Measurements from ENCODE around the gene RPIA. TPM values are rescaled to one million over a fixed set of nuclear protein-coding genes. Genes with fewer than 3 reads are reported as not detected.

RPIA gene
- total and polyA plus RNA-seq, 9 of the 15 experiments (the other 6 are each of a cell fraction or from before 2014, with no cell fraction given), result 7.8 to 41.2 (median 25.8) TPM

- no TSS peak for BruUV-seq (replicated peaks)
- Histone ChIP-seq H2AFZ (ENCODE audit: low read depth, low read length) (no peak overlapping the region), H3K27me3 (ENCODE audit: control insufficient read depth in 2 of 2, insufficient read depth in 2 of 2, low read length in 2 of 2) (no peaks in the 10 kb centered on the region), H3K79me2 (ENCODE audit: control insufficient read depth, insufficient read depth, low read length) (peaks cover 10% of the 10 kb centered on the region; the same call in 2 of the 3 replicates), H3K9me3 (replicated peaks; ENCODE audit: control insufficient read depth, insufficient read depth, low read depth, low read length) (no peaks in the 10 kb centered on the region), H3K9me1 (ENCODE audit: control insufficient read depth, insufficient read depth, low read length) (no peaks in the 10 kb centered on the region), H3K4me2 (ENCODE audit: insufficient read depth, low read length) (no peak overlapping the region), H3K4me3 (no peak overlapping the region), H3K36me3 (ENCODE audit: control insufficient read depth, insufficient read depth, low read length) (no peaks in the 10 kb centered on the region), H3K27ac (ENCODE audit: extremely low read depth, low read depth, low read length) (no peak overlapping the region), H3K9ac (ENCODE audit: insufficient read depth in 1 of 2, low read depth in 2 of 2, low read length in 2 of 2) (no peak overlapping the region), H3K4me1 (replicated peaks in 1 of 2; ENCODE audit: control insufficient read depth in 2 of 2, insufficient read depth in 2 of 2, low read length in 2 of 2) (peaks cover 0 to 3% of the 10 kb centered on the region in 2 experiments; a peak in 1 of 5 replicates), H4K20me1 (replicated peaks; ENCODE audit: control insufficient read depth, insufficient read depth, low read length) (no peaks in the 10 kb centered on the region)
- intact Hi-C loops (cut with micrococcal nuclease), result no loop called here
- ATAC-seq (no peak), FAIRE-seq (no peak), DNase-seq (ENCODE audit: extremely low read depth in 1 of 4, low spot score in 3 of 4) (no peak)
- ChIA-PET CTCF (ENCODE audit: low intra/inter-chr PET ratio) (no interaction called here), POLR2A (interaction anchor here (1.5 kb wide), 1 partner anchor 12 kb away, joined by 3 read pairs; no protein-coding TSS in a partner anchor)
- TF ChIP-seq RUNX1 (IDR thresholded peaks at IDR 0.05; ENCODE audit: low read depth) (no peak), TCFL5 (CRISPR knock-in tag; conservative IDR thresholded peaks at IDR 0.05) (no peak), ZNF668 (CRISPR knock-in tag; IDR thresholded peaks at IDR 0.05) (no peak), ADNP (tag; IDR thresholded peaks at IDR 0.05) (no peak), MCM2 (IDR thresholded peaks at IDR 0.05; ENCODE audit: low read depth) (no peak), XRCC4 (IDR thresholded peaks at IDR 0.05; ENCODE audit: extremely low read depth, insufficient read depth, insufficient read length) (no peak)
- in situ Hi-C loops (cut with MboI), result no loop called here
Measured at GRCh38 chr2:88720399-88720798, 28.9 kb downstream of the RPIA start.

DNA sequence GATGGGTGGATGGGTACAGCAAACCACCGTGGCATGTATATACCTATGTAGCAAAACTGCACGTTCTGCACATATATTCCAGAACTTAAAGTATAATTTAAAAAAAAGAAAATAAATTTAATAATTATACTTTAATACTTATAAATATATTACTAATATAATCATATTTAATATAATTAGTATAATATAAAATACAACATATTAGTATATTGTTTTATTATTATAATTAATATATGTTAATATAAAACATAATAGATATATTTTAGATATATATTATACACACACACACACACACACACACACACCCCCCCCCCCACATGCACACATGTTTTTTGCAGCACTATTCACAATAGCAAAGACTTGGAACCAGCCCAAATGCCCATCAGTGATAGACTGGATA lies 29.8 kb downstream of the RPIA start:
- peaks cover 6% of the 10 kb centered on the region; the same call in 2 of the 3 replicates for H3K79me2 ChIP-seq (ENCODE audit: control insufficient read depth, insufficient read depth, low read length)
- no peaks in the 10 kb centered on the region for H3K9me3 ChIP-seq (replicated peaks; ENCODE audit: control insufficient read depth, insufficient read depth, low read depth, low read length)
- H4K20me1 ChIP-seq (replicated peaks; ENCODE audit: control insufficient read depth, insufficient read depth, low read length), result no peaks in the 10 kb centered on the region
- in situ Hi-C loops (cut with MboI) (no loop called here), intact Hi-C loops (cut with micrococcal nuclease) (no loop called here)
- H3K27ac ChIP-seq (ENCODE audit: extremely low read depth, low read depth, low read length), result no peak overlapping the region
- H3K9ac ChIP-seq (ENCODE audit: insufficient read depth in 1 of 2, low read depth in 2 of 2, low read length in 2 of 2), result no peak overlapping the region
- DNase-seq (ENCODE audit: extremely low read depth in 1 of 4, low spot score in 3 of 4) (no peak), ATAC-seq (no peak), FAIRE-seq (no peak)
- no peaks in the 10 kb centered on the region for H3K9me1 ChIP-seq (ENCODE audit: control insufficient read depth, insufficient read depth, low read length)
- H3K36me3 ChIP-seq (ENCODE audit: control insufficient read depth, insufficient read depth, low read length), result no peaks in the 10 kb centered on the region
- H3K4me1 ChIP-seq (replicated peaks in 1 of 2; ENCODE audit: control insufficient read depth in 2 of 2, insufficient read depth in 2 of 2, low read length in 2 of 2), result peaks cover 0 to 4% of the 10 kb centered on the region in 2 experiments; a peak in 1 of 5 replicates
- POLR2A ChIA-PET, result no interaction called here
- CTCF ChIA-PET (ENCODE audit: low intra/inter-chr PET ratio), result no interaction called here
- no peak overlapping the region for H2AFZ ChIP-seq (ENCODE audit: low read depth, low read length)
- no TSS peak for BruUV-seq (replicated peaks)
- H3K4me2 ChIP-seq (ENCODE audit: insufficient read depth, low read length), result no peak overlapping the region
- no peaks in the 10 kb centered on the region for H3K27me3 ChIP-seq (ENCODE audit: control insufficient read depth in 2 of 2, insufficient read depth in 2 of 2, low read length in 2 of 2)
- WGBS (ENCODE audit: insufficient coverage, low coverage, missing lambda C conversion rate), result 77% methylated on average over 2 of the region's 2 CpGs
- H3K4me3 ChIP-seq, result no peak overlapping the region
- no peak for TF ChIP-seq KAT8 (IDR thresholded peaks at IDR 0.05; ENCODE audit: low read depth)
- TF ChIP-seq CHD2 (IDR thresholded peaks at IDR 0.05; ENCODE audit: low read depth, low read length), result no peak
- TF ChIP-seq CBX1 (IDR thresholded peaks at IDR 0.05; ENCODE audit: low read depth), result no peak
- no peak for TF ChIP-seq SREBF1 (IDR thresholded peaks at IDR 0.05; ENCODE audit: borderline replicate concordance, low read depth, low read length)
- no peak for TF ChIP-seq CREBBP (IDR thresholded peaks at IDR 0.05; ENCODE audit: low read depth, low read length)
- TF ChIP-seq ZNF584 (CRISPR knock-in tag; IDR thresholded peaks at IDR 0.05; ENCODE audit: low read depth), result no peak
- no peak for TF ChIP-seq ZNF668 (CRISPR knock-in tag; IDR thresholded peaks at IDR 0.05)
- no peak for TF ChIP-seq PHF8 (IDR thresholded peaks at IDR 0.05; ENCODE audit: borderline replicate concordance, low read length)
- no peak for TF ChIP-seq HNRNPUL1 (IDR thresholded peaks at IDR 0.05; ENCODE audit: low read length)
- TF ChIP-seq DNMT1 (IDR thresholded peaks at IDR 0.05), result no peak
- TF ChIP-seq PPARD (CRISPR knock-in tag; IDR thresholded peaks at IDR 0.05), result no peak
- TF ChIP-seq, protein P1, sequence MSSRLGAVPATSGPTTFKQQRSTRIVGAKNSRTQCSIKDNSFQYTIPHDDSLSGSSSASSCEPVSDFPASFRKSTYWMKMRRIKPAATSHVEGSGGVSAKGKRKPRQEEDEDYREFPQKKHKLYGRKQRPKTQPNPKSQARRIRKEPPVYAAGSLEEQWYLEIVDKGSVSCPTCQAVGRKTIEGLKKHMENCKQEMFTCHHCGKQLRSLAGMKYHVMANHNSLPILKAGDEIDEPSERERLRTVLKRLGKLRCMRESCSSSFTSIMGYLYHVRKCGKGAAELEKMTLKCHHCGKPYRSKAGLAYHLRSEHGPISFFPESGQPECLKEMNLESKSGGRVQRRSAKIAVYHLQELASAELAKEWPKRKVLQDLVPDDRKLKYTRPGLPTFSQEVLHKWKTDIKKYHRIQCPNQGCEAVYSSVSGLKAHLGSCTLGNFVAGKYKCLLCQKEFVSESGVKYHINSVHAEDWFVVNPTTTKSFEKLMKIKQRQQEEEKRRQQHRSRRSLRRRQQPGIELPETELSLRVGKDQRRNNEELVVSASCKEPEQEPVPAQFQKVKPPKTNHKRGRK (tag; IDR thresholded peaks at IDR 0.05), result no peak
- no peak for TF ChIP-seq FOXA1 (IDR thresholded peaks at IDR 0.05; ENCODE audit: borderline replicate concordance)
- no peak for TF ChIP-seq ZSCAN29 (IDR thresholded peaks at IDR 0.05)
